Pancreas (tissue), 10 donors: Measurements from ENCODE around the gene SLC10A7. TPM values are rescaled to one million over a fixed set of nuclear protein-coding genes. Genes with fewer than 3 reads are reported as not detected.

Source experiments
- ATAC-seq, 4 donors: fragments of 200-7000 bp; cut with Tn5 transposase; one replicate each; pipeline versions ENCODE4 v1.8.0 to v1.9.1; 2020; ENCODE audit warnings: mild to moderate bottlenecking in 4 of 4, moderate library complexity in 4 of 4
- DNase-seq, 6 donors: peaks; one replicate each; pipeline ENCODE4 v3.0.0-alpha.2; 2020
- FAIRE-seq: peaks from 2 replicates; lab custom pipeline; 2012; peaks lifted over from hg19 to GRCh38; lab: Jason Lieb, UNC
- H3K27ac ChIP-seq, 4 donors: fragments of 200-600 bp; sonication (generic); 1 replicate in 3 of 4; 2 replicates in 1 of 4; pipeline versions ENCODE4 v1.5.0 to v1.8.0; 2020
- H3K27me3 ChIP-seq, 4 donors: fragments of 200-600 bp; one replicate each; pipeline ENCODE4 v1.8.0; 2021
- H3K36me3 ChIP-seq, 3 donors: fragments of 200-600 bp; sonication (generic) in 1 of 3; one replicate each; pipeline versions ENCODE4 v1.5.0 to v1.8.0; 2020 to 2021
- H3K4me1 ChIP-seq, 3 donors: fragments of 200-600 bp; one replicate each; pipeline ENCODE4 v1.8.0; 2021
- H3K4me3 ChIP-seq, 4 donors: fragments of 200-600 bp; sonication (generic) in 2 of 4; one replicate each; pipeline versions ENCODE4 v1.5.0 to v1.8.0; 2020 to 2021
- H3K9me3 ChIP-seq, 4 donors: fragments of 200-600 bp; one replicate each; pipeline ENCODE4 v1.8.0; 2021
- CTCF ChIP-seq, 4 donors: fragments of 200-600 bp; sonication (generic) in 3 of 4; IDR thresholded peaks; one replicate each; pipeline versions ENCODE4 v1.5.0 to v1.8.0; 2021; ENCODE audit warnings: antibody characterized with exemption in 4 of 4
- WGBS, 2 donors: extraction: QIAGEN DNeasy Blood & Tissue Kit; methylation state at CpG; one replicate each; pipeline ENCODE4 v1.1.7; 2013; 5-methylcytosine and 5-hydroxymethylcytosine counted together
- intact Hi-C, 3 donors: fragments of 100-400 bp; cut with DNase I; formaldehyde crosslinking; loops; one replicate each; pipeline versions ENCODE4 v1.11.1 to v1.14.2; 2022
- polyA plus RNA-seq, 2 donors: library from polyadenylated mRNA; stranded (reverse); fragments of 200-250 nt; gene quantifications; one replicate each; pipeline ENCODE4 v1.2.3, GENCODE V29; 2013
- total RNA-seq, 6 donors: library from RNA; stranded (reverse); fragmentation: NEBNext Ultra II Directional in 4 of 6; extraction: Animal tissue kit (Norgen Biotek cat#: 25700) in 4 of 6; gene quantifications; one replicate each; pipeline versions ENCODE4 v1.2.1 to v1.2.4, GENCODE V29; 2021 to 2023
- donor health status: healthy with polysubstance abuse.
- donor health status: DM: no; HTN: no; CAD: no; lungs with moderate emphysema.
- donor health status: DM: no; HTN: no; CAD: no.
- donor health status: control.
- donor health status: control.
- donor health status: Bipolar disorder and iron deficiency.
- donor health status: DM: yes; HTN: yes; CAD: no.
- donor health status: DM: no; HTN: no; CAD: no.
- donor health status: DM: no; HTN: no; CAD: no.
- donor health status: DM: yes; HTN: yes; CAD: no.

The SLC10A7 gene
- 10 to 100 TPM in 1 of 6 donors, 1 to 10 TPM in 5; 5.5 to 11.1 (median 8.4) TPM for total RNA-seq
- 1 to 10 TPM; 2.1 to 4.3 TPM for polyA plus RNA-seq

- no peaks in the 10 kb centered on the region for H3K27me3 ChIP-seq
- no peaks in the 10 kb centered on the region for H3K9me3 ChIP-seq
- H3K36me3 ChIP-seq = no peaks in the 10 kb centered on the region
- WGBS, 2 donors = 0 to 1% methylated on average over 30 of the region's 30 CpGs
- no peak for FAIRE-seq
- intact Hi-C loops = no loop called here
- peak; percentile 92 to 95 (median 93) for ATAC-seq
- TF ChIP-seq CTCF (IDR thresholded peaks at IDR 0.05) = no peak
- peaks cover 0 to 5% (median 0%) of the 10 kb centered on the region in 3 donors for H3K4me1 ChIP-seq
- H3K27ac ChIP-seq = peak within 1 kb of the TSS; percentile 72 to 88 (median 82)
- H3K4me3 ChIP-seq = peak within 1 kb of the TSS; percentile 93 to 98 (median 94)
- DNase-seq = peak; percentile 64 to 87 (median 72)
Observed at GRCh38 chr4:146521541-146522097, at the start of gene SLC10A7. Gene SLC10A7 (minus strand): TSS chr4:146521940. CDS start chr4:146521717, 223 bp downstream.

DNA sequence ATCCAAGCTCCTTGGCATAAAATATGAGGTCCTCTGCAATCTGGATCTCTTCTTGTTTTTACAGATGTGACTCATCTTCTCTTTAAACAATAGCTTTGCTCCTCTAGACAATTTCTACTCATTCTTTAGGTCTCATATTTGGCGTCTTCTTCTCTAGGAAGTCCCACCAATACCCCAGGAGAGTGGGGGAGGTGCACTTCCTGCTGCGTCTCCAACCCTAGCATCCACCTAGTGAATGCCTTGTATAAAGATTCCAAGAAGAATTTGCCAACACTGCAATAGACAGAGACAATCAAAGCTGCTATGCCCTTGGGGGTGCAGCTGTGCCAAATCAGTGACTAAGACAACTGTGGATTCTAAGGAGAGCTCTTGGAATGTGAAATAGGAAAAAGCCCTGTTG is 45.7 kb upstream of the SLC10A7 start:
- ATAC-seq (no peak), DNase-seq (no peak), FAIRE-seq (no peak)
- no peak for TF ChIP-seq CTCF (IDR thresholded peaks at IDR 0.05)
- H3K27me3 ChIP-seq = no peaks in the 10 kb centered on the region
- intact Hi-C loops = no loop called here
- H3K36me3 ChIP-seq = no peaks in the 10 kb centered on the region
- no peak overlapping the region for H3K27ac ChIP-seq
- H3K4me3 ChIP-seq = no peak overlapping the region
- 49 to 70% methylated on average over 2 of the region's 2 CpGs for WGBS, 2 donors
- H3K9me3 ChIP-seq = no peaks in the 10 kb centered on the region
- no peaks in the 10 kb centered on the region for H3K4me1 ChIP-seq

GRCh38 chr4:146564492-146564891 is 42.8 kb upstream of the SLC10A7 start:
- DNase-seq (no peak), FAIRE-seq (no peak), ATAC-seq (no peak)
- Histone ChIP-seq H3K27me3 (no peaks in the 10 kb centered on the region), H3K36me3 (no peaks in the 10 kb centered on the region), H3K9me3 (no peaks in the 10 kb centered on the region), H3K27ac (no peak overlapping the region), H3K4me1 (no peaks in the 10 kb centered on the region), H3K4me3 (no peak overlapping the region)
- no peak for TF ChIP-seq CTCF (IDR thresholded peaks at IDR 0.05)
- intact Hi-C loops = no loop called here
- WGBS, 2 donors = 42 to 48% methylated on average over 3 of the region's 3 CpGs

DNA sequence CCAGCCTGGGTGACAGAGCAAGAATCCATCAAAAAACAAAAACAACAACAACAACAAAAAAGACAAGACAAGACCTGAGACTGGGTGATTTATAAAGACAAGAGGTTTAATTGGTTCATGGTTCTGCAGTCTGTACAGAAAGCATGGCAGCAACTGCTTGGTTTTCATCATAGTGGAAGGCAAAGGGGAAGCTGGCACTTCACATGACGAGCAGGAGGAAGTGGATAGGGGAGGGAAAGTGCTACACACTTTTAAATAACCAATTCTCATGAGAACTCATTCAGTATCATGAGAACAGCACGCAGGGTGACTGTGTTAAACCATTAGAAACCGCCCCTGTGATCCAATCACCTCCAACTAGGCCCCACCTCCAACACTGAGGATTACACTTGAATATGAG is 28.4 kb upstream of the SLC10A7 start:
- TF ChIP-seq CTCF (IDR thresholded peaks at IDR 0.05) = no peak
- Histone ChIP-seq H3K36me3 (no peaks in the 10 kb centered on the region), H3K27ac (no peak overlapping the region), H3K4me3 (no peak overlapping the region), H3K9me3 (no peaks in the 10 kb centered on the region), H3K4me1 (no peaks in the 10 kb centered on the region), H3K27me3 (no peaks in the 10 kb centered on the region)
- no peak for ATAC-seq
- WGBS, 2 donors = 77 to 81% methylated on average over 3 of the region's 3 CpGs
- no peak for DNase-seq
- intact Hi-C loops = no loop called here
- no peak for FAIRE-seq

- H3K9me3 ChIP-seq = no peaks in the 10 kb centered on the region
- no peak for ATAC-seq
- no peaks in the 10 kb centered on the region for H3K4me1 ChIP-seq
- no peaks in the 10 kb centered on the region for H3K27me3 ChIP-seq
- no peaks in the 10 kb centered on the region for H3K36me3 ChIP-seq
- intact Hi-C loops = no loop called here
- TF ChIP-seq CTCF (IDR thresholded peaks at IDR 0.05) = no peak
- WGBS, 2 donors = 62 to 79% methylated on average over 1 of the region's 1 CpG
- no peak overlapping the region for H3K27ac ChIP-seq
- no peak overlapping the region for H3K4me3 ChIP-seq
- no peak for DNase-seq
- no peak for FAIRE-seq
Observed at GRCh38 chr4:146548443-146548842, 26.7 kb upstream of the SLC10A7 start.
